SK-N-SH treated with all-trans-retinoic acid at 6 μM for 48 hours (cell line): Measurements from ENCODE around the gene MTA3.

Experiments
- ARNTL ChIP-seq: fragments of 450-650 bp; formaldehyde crosslinking; IDR thresholded peaks from 2 replicates; pipeline ENCODE4 v1.5.0; 2020; ENCODE audit warnings: low read depth, mild to moderate bottlenecking, moderate library complexity, borderline replicate concordance
- ESRRG ChIP-seq: fragments of 250-450 bp; sonication (Bioruptor Pico); IDR thresholded peaks from 2 replicates; pipeline ENCODE4 v1.6.1; 2021; ENCODE audit warnings: mild to moderate bottlenecking
- ISL1 ChIP-seq: fragments of 250-450 bp; sonication (Bioruptor Pico); IDR thresholded peaks from 2 replicates; pipeline ENCODE4 v2.1.2; 2022; ENCODE audit warnings: mild to moderate bottlenecking, moderate library complexity
- OSR1 ChIP-seq: fragments of 250-450 bp; sonication (Bioruptor Pico); IDR thresholded peaks from 2 replicates; pipeline ENCODE4 v1.8.0; 2022; ENCODE audit warnings: moderate library complexity, mild to moderate bottlenecking, inconsistent platforms
- PATZ1 ChIP-seq: fragments of 250-450 bp; sonication (Bioruptor Pico); IDR thresholded peaks from 2 replicates; pipeline ENCODE4 v1.8.0; 2020; ENCODE audit warnings: mild to moderate bottlenecking, moderate library complexity, borderline replicate concordance
- RARB ChIP-seq: fragments of 250-450 bp; sonication (Bioruptor Pico); IDR thresholded peaks from 2 replicates; pipeline ENCODE4 v1.8.0; 2021; ENCODE audit warnings: mild to moderate bottlenecking, moderate library complexity
- ZFP30 ChIP-seq: fragments of 450-650 bp; formaldehyde crosslinking; IDR thresholded peaks from 2 replicates; pipeline ENCODE4 v1.5.0; 2022; ENCODE audit warnings: mild to moderate bottlenecking, moderate library complexity
- ZNF565 ChIP-seq: fragments of 450-650 bp; formaldehyde crosslinking; conservative IDR thresholded peaks from 2 replicates; pipeline ENCODE4 v1.5.0; 2020; ENCODE audit warnings: low read depth, mild to moderate bottlenecking, moderate library complexity
- ZNF70 ChIP-seq: fragments of 450-650 bp; formaldehyde crosslinking; IDR thresholded peaks from 2 replicates; pipeline ENCODE4 v1.5.0; 2020; ENCODE audit warnings: mild to moderate bottlenecking, moderate library complexity
- ZNF8 ChIP-seq: fragments of 450-650 bp; formaldehyde crosslinking; IDR thresholded peaks from 2 replicates; pipeline ENCODE4 v1.5.0; 2020; ENCODE audit warnings: mild to moderate bottlenecking, moderate library complexity
- TF ChIP-seq, protein P1 (sequence below): fragments of 250-450 bp; sonication (Bioruptor Pico); IDR thresholded peaks from 2 replicates; pipeline ENCODE4 v1.8.0; 2021; ENCODE audit warnings: low read depth, mild to moderate bottlenecking, moderate library complexity, borderline replicate concordance
- TF ChIP-seq, protein P2 (sequence below): fragments of 250-450 bp; sonication (Bioruptor Pico); IDR thresholded peaks from 2 replicates; pipeline ENCODE4 v1.5.1; 2021; ENCODE audit warnings: mild to moderate bottlenecking, moderate library complexity
- TF ChIP-seq, protein P3 (sequence below): fragments of 250-450 bp; sonication (Bioruptor Pico); IDR thresholded peaks from 2 replicates; pipeline ENCODE4 v1.5.1; 2020; ENCODE audit warnings: low read depth, mild to moderate bottlenecking, moderate library complexity

DNA sequence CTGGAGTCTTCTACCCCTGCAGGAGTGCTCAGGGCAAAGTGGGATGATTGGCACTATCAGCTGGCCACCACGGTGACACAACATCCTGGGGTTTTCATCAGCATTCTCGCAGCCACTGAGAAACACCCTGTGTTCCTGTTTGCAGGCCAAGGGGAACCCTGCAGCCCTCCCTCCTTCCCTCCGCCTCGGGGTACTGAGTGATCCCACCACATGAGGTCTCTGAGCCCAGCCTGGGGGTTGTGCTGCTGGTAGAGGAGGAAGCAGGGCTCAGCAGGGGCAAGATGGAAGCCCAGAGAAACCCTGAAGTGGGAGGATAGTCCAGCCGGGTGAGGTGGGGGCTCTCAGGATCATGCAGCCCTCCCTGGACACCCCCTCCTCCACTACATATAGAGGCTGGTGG, 195.7 kb downstream of the MTA3 start, which contains the start of gene OXER1:
- TF ChIP-seq OSR1 (CRISPR knock-in tag) (no peak), PATZ1 (CRISPR knock-in tag) (no peak), ZNF70 (CRISPR knock-in tag) (no peak), ZFP30 (CRISPR knock-in tag) (no peak), ESRRG (CRISPR knock-in tag) (no peak), ZNF565 (CRISPR knock-in tag) (no peak), ARNTL (CRISPR knock-in tag) (no peak), RARB (no peak), ISL1 (CRISPR knock-in tag) (no peak), ZNF8 (CRISPR knock-in tag) (no peak)
- TF ChIP-seq, protein P1, sequence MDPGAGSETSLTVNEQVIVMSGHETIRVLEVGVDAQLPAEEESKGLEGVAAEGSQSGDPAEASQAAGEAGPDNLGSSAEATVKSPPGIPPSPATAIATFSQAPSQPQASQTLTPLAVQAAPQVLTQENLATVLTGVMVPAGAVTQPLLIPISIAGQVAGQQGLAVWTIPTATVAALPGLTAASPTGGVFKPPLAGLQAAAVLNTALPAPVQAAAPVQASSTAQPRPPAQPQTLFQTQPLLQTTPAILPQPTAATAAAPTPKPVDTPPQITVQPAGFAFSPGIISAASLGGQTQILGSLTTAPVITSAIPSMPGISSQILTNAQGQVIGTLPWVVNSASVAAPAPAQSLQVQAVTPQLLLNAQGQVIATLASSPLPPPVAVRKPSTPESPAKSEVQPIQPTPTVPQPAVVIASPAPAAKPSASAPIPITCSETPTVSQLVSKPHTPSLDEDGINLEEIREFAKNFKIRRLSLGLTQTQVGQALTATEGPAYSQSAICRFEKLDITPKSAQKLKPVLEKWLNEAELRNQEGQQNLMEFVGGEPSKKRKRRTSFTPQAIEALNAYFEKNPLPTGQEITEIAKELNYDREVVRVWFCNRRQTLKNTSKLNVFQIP (CRISPR knock-in tag) = no peak
- TF ChIP-seq, protein P2, sequence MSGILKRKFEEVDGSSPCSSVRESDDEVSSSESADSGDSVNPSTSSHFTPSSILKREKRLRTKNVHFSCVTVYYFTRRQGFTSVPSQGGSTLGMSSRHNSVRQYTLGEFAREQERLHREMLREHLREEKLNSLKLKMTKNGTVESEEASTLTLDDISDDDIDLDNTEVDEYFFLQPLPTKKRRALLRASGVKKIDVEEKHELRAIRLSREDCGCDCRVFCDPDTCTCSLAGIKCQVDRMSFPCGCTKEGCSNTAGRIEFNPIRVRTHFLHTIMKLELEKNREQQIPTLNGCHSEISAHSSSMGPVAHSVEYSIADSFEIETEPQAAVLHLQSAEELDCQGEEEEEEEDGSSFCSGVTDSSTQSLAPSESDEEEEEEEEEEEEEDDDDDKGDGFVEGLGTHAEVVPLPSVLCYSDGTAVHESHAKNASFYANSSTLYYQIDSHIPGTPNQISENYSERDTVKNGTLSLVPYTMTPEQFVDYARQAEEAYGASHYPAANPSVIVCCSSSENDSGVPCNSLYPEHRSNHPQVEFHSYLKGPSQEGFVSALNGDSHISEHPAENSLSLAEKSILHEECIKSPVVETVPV (CRISPR knock-in tag) = no peak
- TF ChIP-seq, protein P3, sequence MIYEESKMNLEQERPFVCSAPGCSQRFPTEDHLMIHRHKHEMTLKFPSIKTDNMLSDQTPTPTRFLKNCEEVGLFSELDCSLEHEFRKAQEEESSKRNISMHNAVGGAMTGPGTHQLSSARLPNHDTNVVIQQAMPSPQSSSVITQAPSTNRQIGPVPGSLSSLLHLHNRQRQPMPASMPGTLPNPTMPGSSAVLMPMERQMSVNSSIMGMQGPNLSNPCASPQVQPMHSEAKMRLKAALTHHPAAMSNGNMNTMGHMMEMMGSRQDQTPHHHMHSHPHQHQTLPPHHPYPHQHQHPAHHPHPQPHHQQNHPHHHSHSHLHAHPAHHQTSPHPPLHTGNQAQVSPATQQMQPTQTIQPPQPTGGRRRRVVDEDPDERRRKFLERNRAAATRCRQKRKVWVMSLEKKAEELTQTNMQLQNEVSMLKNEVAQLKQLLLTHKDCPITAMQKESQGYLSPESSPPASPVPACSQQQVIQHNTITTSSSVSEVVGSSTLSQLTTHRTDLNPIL = no peak
